Esophagus (tissue), 2 donors: ENCODE results near the gene TFF2. TPM values are rescaled to one million over a fixed set of nuclear protein-coding genes. Genes with fewer than 3 reads are reported as not detected.

Experiments
- H3K27ac ChIP-seq, 2 donors: one replicate each; pipeline ENCODE4 v1.5.1; 2013; ENCODE audit warnings: low read depth in 2 of 2, mild to moderate bottlenecking in 2 of 2, inconsistent platforms in 1 of 2, low read length in 1 of 2, moderate library complexity in 1 of 2
- H3K27me3 ChIP-seq, 2 donors: one replicate each; pipeline ENCODE4 v1.6.1; 2013; ENCODE audit warnings: low read length in 2 of 2, control low read depth in 1 of 2, mild to moderate bottlenecking in 1 of 2; ENCODE audit not compliant: insufficient read depth in 2 of 2, control insufficient read depth in 1 of 2
- H3K36me3 ChIP-seq, 2 donors: one replicate each; pipeline ENCODE4 v1.6.1; 2013; ENCODE audit warnings: low read length in 1 of 2; ENCODE audit not compliant: control insufficient read depth in 2 of 2, insufficient read depth in 2 of 2
- H3K4me1 ChIP-seq, 2 donors: one replicate each; pipeline ENCODE4 v1.6.1; 2013; ENCODE audit warnings: low read length in 1 of 2; ENCODE audit not compliant: control insufficient read depth in 2 of 2, insufficient read depth in 2 of 2
- H3K4me3 ChIP-seq, 2 donors: one replicate each; pipeline ENCODE4 v1.5.1; 2013; ENCODE audit warnings: low read length in 2 of 2, mild to moderate bottlenecking in 2 of 2, low read depth in 1 of 2, moderate library complexity in 1 of 2
- H3K9me3 ChIP-seq, 2 donors: one replicate each; pipeline ENCODE4 v1.6.1; 2013; ENCODE audit warnings: mild to moderate bottlenecking in 2 of 2, low read depth in 1 of 2, low read length in 1 of 2, moderate library complexity in 1 of 2; ENCODE audit not compliant: control insufficient read depth in 2 of 2, insufficient read depth in 1 of 2
- WGBS, 2 donors: extraction: QIAGEN DNeasy Blood & Tissue Kit; methylation state at CpG; one replicate each; pipeline ENCODE4 v1.1.7; 2013; 5-methylcytosine and 5-hydroxymethylcytosine counted together
- polyA plus RNA-seq, 2 donors: library from polyadenylated mRNA; stranded (reverse); fragments of 200-250 nt; gene quantifications; one replicate each; pipeline ENCODE4 v1.2.3, GENCODE V29; 2013
- donor health status: healthy with polysubstance abuse.
- donor health status: Bipolar disorder and iron deficiency.

Gene TFF2
- polyA plus RNA-seq, 2 donors: 0.13 to 2.3 TPM

GRCh38 chr21:42360317-42360716, 9.5 kb upstream of the TFF2 start:
- Histone ChIP-seq H3K4me1 (no peaks in the 10 kb centered on the region), H3K27me3 (no peaks in the 10 kb centered on the region), H3K36me3 (no peaks in the 10 kb centered on the region), H3K9me3 (peaks cover 0 to 20% of the 10 kb centered on the region in 2 donors), H3K27ac (no peak overlapping the region), H3K4me3 (no peak overlapping the region)
- 73 to 77% methylated on average over 2 of the region's 2 CpGs for WGBS, 2 donors

DNA sequence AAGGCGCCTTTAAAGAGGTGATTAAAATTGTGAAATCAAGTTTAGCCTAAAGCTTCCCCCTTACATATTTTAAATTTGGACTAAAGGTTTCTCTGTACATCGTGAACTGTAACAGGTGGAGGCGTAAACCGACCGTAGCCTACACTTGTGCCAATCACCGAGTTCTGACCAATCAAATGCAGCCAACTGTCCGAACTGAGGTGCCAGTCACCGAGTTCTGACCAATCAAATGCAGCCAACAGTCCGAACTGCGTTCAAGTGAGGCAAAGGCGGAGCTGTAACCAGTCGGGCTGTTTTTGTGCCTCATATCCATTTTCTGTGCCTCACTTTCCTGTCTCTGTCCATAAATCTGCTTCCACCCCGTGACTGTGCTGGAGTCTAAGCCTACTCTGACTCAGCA, 8.1 kb upstream of the TFF2 start:
- WGBS, 2 donors: 84 to 87% methylated on average over 13 of the region's 13 CpGs

DNA sequence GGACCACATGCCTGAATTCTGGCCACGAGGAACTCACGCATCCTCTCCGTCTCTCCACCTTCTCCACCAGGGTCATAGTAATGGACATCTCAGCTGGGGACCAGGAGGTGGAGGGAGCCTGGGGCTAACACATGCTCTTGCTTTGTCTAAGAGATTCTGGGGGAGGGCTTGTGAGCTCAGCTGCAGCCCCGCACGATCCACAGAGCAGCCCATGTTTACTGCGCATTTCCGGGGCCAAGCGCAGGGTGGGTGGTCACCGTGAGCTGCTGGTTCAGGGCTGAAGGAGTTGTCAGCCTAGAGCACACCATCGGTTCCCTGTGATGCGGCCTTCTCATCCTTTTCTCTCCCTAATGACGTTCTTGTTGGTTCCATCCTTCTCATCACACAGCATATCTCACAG, 7.5 kb upstream of the TFF2 start:
- 92 to 93% methylated on average over 12 of the region's 12 CpGs for WGBS, 2 donors
- H3K4me1 ChIP-seq: no peaks in the 10 kb centered on the region
- H3K36me3 ChIP-seq: no peaks in the 10 kb centered on the region
- H3K27ac ChIP-seq: no peak overlapping the region
- H3K27me3 ChIP-seq: peaks cover 0 to 2% of the 10 kb centered on the region in 2 donors
- no peak overlapping the region for H3K4me3 ChIP-seq
- H3K9me3 ChIP-seq: peaks cover 0 to 24% of the 10 kb centered on the region in 2 donors

More for the DNA sequence above, 8.1 kb upstream of the TFF2 start:
- H3K27ac ChIP-seq: no peak overlapping the region
- H3K36me3 ChIP-seq: no peaks in the 10 kb centered on the region
- H3K4me1 ChIP-seq: no peaks in the 10 kb centered on the region
- H3K4me3 ChIP-seq: no peak overlapping the region
- peaks cover 0 to 20% of the 10 kb centered on the region in 2 donors for H3K9me3 ChIP-seq
- H3K27me3 ChIP-seq: peaks cover 0 to 1% of the 10 kb centered on the region in 2 donors

DNA sequence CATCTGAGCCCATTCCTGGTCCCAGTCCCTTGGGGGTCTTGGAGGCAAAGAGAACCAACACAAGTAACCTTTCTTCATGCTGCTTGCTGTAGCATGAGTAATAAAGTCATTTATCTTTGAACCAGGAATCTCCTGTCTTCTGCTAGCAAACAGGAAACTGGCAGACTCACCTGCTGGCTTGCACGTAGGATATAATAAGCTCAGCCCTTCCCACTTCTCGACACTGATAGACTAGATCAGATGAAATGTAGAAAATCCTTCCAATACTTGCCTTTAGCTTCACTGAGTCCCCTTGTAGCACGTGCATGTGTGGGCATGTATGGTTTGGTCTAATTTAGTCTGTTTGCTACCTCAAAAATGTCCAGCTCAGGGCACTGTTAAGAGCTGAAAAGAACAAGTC, 6.5 kb upstream of the TFF2 start:
- Histone ChIP-seq H3K9me3 (peaks cover 0 to 27% of the 10 kb centered on the region in 2 donors), H3K27me3 (peaks cover 0 to 2% of the 10 kb centered on the region in 2 donors), H3K4me3 (no peak overlapping the region), H3K4me1 (no peaks in the 10 kb centered on the region), H3K27ac (no peak overlapping the region), H3K36me3 (no peaks in the 10 kb centered on the region)
- 51 to 54% methylated on average over 3 of the region's 3 CpGs for WGBS, 2 donors

DNA sequence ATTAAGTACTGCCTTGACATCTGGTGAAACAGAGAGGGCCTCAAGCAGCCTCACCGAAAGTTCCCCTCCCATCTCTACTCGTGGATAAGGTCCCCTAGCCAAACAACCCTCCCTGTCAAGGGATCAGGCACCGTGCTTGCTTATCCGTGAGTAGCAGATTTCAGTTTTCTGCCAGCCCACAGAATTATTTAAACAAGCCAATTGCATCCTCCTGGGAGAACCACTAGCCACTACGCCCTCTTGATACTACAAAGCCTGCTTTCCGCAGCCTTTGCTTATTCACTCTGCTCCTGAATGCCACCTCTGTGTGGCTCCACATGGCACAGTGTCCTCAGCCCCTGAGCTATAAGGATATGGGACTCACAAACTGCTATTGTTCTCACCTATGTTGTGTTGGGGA, 5.9 kb upstream of the TFF2 start:
- Histone ChIP-seq H3K27me3 (peaks cover 0 to 2% of the 10 kb centered on the region in 2 donors), H3K9me3 (peaks cover 0 to 27% of the 10 kb centered on the region in 2 donors), H3K27ac (no peak overlapping the region), H3K4me1 (no peaks in the 10 kb centered on the region), H3K36me3 (no peaks in the 10 kb centered on the region), H3K4me3 (no peak overlapping the region)
- WGBS, 2 donors: 43 to 59% methylated on average over 6 of the region's 6 CpGs

DNA sequence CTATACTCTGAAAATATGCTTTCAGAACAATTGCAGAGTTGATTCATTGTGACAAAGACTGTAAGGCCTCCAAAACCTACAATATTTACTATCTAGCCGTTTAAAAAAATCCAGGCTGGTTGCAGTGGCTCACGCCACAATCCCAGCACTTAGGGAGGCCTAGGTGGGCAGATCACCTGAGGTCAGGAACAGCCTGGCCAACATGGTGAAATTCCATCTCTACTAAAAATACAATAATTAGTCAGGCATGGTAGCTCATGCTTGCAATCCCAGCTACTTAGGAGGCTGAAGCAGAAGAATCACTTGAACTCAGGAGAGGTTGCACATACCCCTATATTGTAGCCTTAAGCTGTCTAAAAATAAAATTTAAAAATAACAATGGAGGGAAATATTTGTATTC, 5.3 kb upstream of the TFF2 start:
- Histone ChIP-seq H3K4me3 (no peak overlapping the region), H3K36me3 (no peaks in the 10 kb centered on the region), H3K27me3 (peaks cover 0 to 2% of the 10 kb centered on the region in 2 donors), H3K4me1 (no peaks in the 10 kb centered on the region), H3K9me3 (peaks cover 0 to 27% of the 10 kb centered on the region in 2 donors), H3K27ac (no peak overlapping the region)
- 85 to 89% methylated on average over 2 of the region's 2 CpGs for WGBS, 2 donors

DNA sequence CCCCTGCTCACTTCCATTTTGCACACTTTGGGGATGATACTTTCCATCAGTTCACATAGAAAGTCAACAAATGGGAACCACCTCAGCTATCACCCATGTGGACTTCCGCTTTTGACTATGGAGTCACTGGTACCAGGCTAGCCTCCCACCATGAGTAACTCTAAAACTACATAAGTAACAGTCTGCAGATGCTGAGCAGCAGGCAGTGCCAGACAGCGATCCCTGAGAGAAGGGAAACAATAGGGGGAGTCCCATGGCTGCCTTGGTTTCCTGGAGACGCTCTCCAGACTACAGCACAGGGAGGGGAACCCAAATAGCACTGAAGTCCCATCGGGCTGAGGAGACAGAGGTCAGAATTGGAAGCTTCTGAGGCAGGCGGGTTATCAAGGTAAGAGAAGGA, 2.8 kb upstream of the TFF2 start:
- no peak overlapping the region for H3K4me3 ChIP-seq
- peaks cover 0 to 2% of the 10 kb centered on the region in 2 donors for H3K27me3 ChIP-seq
- H3K36me3 ChIP-seq: no peaks in the 10 kb centered on the region
- H3K27ac ChIP-seq: no peak overlapping the region
- 85 to 87% methylated on average over 5 of the region's 5 CpGs for WGBS, 2 donors
- H3K4me1 ChIP-seq: no peaks in the 10 kb centered on the region
- H3K9me3 ChIP-seq: peaks cover 0 to 20% of the 10 kb centered on the region in 2 donors

GRCh38 chr21:42352441-42353095, 1.8 kb upstream of the TFF2 start:
- H3K27ac ChIP-seq: no peak overlapping the region
- 81 to 90% methylated on average over 14 of the region's 14 CpGs for WGBS, 2 donors
- H3K36me3 ChIP-seq: no peaks in the 10 kb centered on the region
- peaks cover 0 to 15% of the 10 kb centered on the region in 2 donors for H3K9me3 ChIP-seq
- H3K4me3 ChIP-seq: no peak overlapping the region
- peaks cover 0 to 2% of the 10 kb centered on the region in 2 donors for H3K27me3 ChIP-seq
- no peaks in the 10 kb centered on the region for H3K4me1 ChIP-seq

GRCh38 chr21:42351626-42352440, 1.0 kb upstream of the TFF2 start:
- no peaks in the 10 kb centered on the region for H3K36me3 ChIP-seq
- 80 to 82% methylated on average over 8 to 11 of the region's 11 CpGs for WGBS, 2 donors
- no peak overlapping the region for H3K4me3 ChIP-seq
- H3K9me3 ChIP-seq: peaks cover 0 to 10% of the 10 kb centered on the region in 2 donors
- H3K27ac ChIP-seq: no peak overlapping the region
- peaks cover 0 to 2% of the 10 kb centered on the region in 2 donors for H3K27me3 ChIP-seq
- H3K4me1 ChIP-seq: no peaks in the 10 kb centered on the region
